Activated CD8-positive, alpha-beta T cell treated with anti-CD3 and anti-CD28 coated beads for 36 hours (primary cell): Measurements from ENCODE around the gene NBDY. TPM values are rescaled to one million over a fixed set of nuclear protein-coding genes. Genes with fewer than 3 reads are reported as not detected.
A peak's percentile ranks its signal among the peaks of the same experiment; 100 is the strongest.

Experiments used
- ATAC-seq: fragments of 200-7000 bp; cut with Tn5 transposase; one replicate; pipeline ENCODE4 v1.10.0; 2021; ENCODE audit warnings: mild to moderate bottlenecking, moderate library complexity
- CTCF ChIA-PET: fragments of 350-600 bp; sonication (Branson Sonifier 250); formaldehyde crosslinking; loops from one replicate; lab custom pipeline; 2021; ENCODE audit warnings: antibody characterized with exemption; lab: Charles Lee
- POLR2A ChIA-PET: fragments of 350-600 bp; sonication (Branson Sonifier 250); formaldehyde crosslinking; loops from one replicate; lab custom pipeline; 2021; ENCODE audit warnings: antibody characterized with exemption; lab: Charles Lee
- DNase-seq: peaks from one replicate; pipeline ENCODE4 v3.0.0-alpha.2; 2020
- H3K27ac Mint-ChIP-seq: one replicate; pipeline ENCODE4 v1.8.0; 2021; ENCODE audit warnings: mild to moderate bottlenecking, mixed read lengths
- H3K27me3 Mint-ChIP-seq: one replicate; pipeline ENCODE4 v1.8.0; 2021; ENCODE audit warnings: mixed read lengths
- H3K36me3 Mint-ChIP-seq: one replicate; pipeline ENCODE4 v1.8.0; 2021; ENCODE audit warnings: low read depth, mixed read lengths
- H3K4me1 Mint-ChIP-seq: one replicate; pipeline ENCODE4 v1.8.0; 2021; ENCODE audit warnings: low read depth, mixed read lengths
- H3K4me3 Mint-ChIP-seq: one replicate; pipeline ENCODE4 v1.8.0; 2021; ENCODE audit warnings: mild to moderate bottlenecking, moderate library complexity, mixed read lengths
- H3K9me3 Mint-ChIP-seq: one replicate; pipeline ENCODE4 v1.8.0; 2021; ENCODE audit warnings: mixed read lengths
- CTCF ChIP-seq: fragments of 200-600 bp; IDR thresholded peaks from one replicate; pipeline ENCODE4 v1.8.0; 2022; ENCODE audit warnings: antibody characterized with exemption, mild to moderate bottlenecking
- intact Hi-C: fragments of 100-400 bp; cut with micrococcal nuclease; formaldehyde crosslinking; loops from one replicate; pipeline ENCODE4 v1.10.0; 2022
- total RNA-seq, 2 experiments: library from RNA; stranded (reverse); gene quantifications; one replicate each; pipeline ENCODE4 v1.2.3, GENCODE V29; 2021

Gene NBDY
- total RNA-seq, 2 experiments from 2014 or later = 31.6 to 36.8 TPM

- ChIA-PET CTCF (no interaction called here), POLR2A (no interaction called here)
- H3K36me3 Mint-ChIP-seq = peaks cover 2% of the 10 kb centered on the region
- ATAC-seq (no peak), DNase-seq (no peak)
- TF ChIP-seq CTCF = no peak
- no peak overlapping the region for H3K27ac Mint-ChIP-seq
- no peaks in the 10 kb centered on the region for H3K9me3 Mint-ChIP-seq
- H3K4me1 Mint-ChIP-seq = peaks cover 28% of the 10 kb centered on the region
- intact Hi-C loops = loop anchor here (10.0 kb wide), 1 partner anchor 50 kb away; no protein-coding TSS in a partner anchor
- no peak overlapping the region for H3K4me3 Mint-ChIP-seq
- H3K27me3 Mint-ChIP-seq = no peaks in the 10 kb centered on the region
Observed at GRCh38 chrX:56794404-56795230, 65.6 kb downstream of the NBDY start.

- CTCF ChIA-PET = no interaction called here
- TF ChIP-seq CTCF = no peak
- Mint-ChIP-seq H3K4me1 (peaks cover 36% of the 10 kb centered on the region), H3K9me3 (no peaks in the 10 kb centered on the region), H3K4me3 (no peak overlapping the region), H3K27me3 (no peaks in the 10 kb centered on the region), H3K27ac (no peak overlapping the region), H3K36me3 (peaks cover 4% of the 10 kb centered on the region)
- intact Hi-C loops = loop anchor here (10.0 kb wide), 1 partner anchor 51 kb away; no protein-coding TSS in a partner anchor
- POLR2A ChIA-PET = no interaction called here
- DNase-seq = no peak
- ATAC-seq = no peak
Observed at GRCh38 chrX:56795309-56795868, 66.3 kb downstream of the NBDY start.

- CTCF ChIA-PET = interaction anchor here (0.6 kb wide), 1 partner anchor 70 kb away, joined by 3 read pairs; no protein-coding TSS in a partner anchor
- H3K4me3 Mint-ChIP-seq = no peak overlapping the region
- no peak overlapping the region for H3K27ac Mint-ChIP-seq
- no peak for TF ChIP-seq CTCF
- DNase-seq (no peak), ATAC-seq (no peak)
- H3K27me3 Mint-ChIP-seq = no peaks in the 10 kb centered on the region
- no peaks in the 10 kb centered on the region for H3K9me3 Mint-ChIP-seq
- intact Hi-C loops = loop anchor here (10.0 kb wide), 1 partner anchor 52 kb away; no protein-coding TSS in a partner anchor
- H3K4me1 Mint-ChIP-seq = peaks cover 48% of the 10 kb centered on the region
- peaks cover 8% of the 10 kb centered on the region for H3K36me3 Mint-ChIP-seq
- POLR2A ChIA-PET = no interaction called here
Observed at GRCh38 chrX:56796641-56797395, 67.8 kb downstream of the NBDY start.

GRCh38 chrX:56797574-56798338 lies 68.7 kb downstream of the NBDY start:
- TF ChIP-seq CTCF = no peak
- Mint-ChIP-seq H3K27ac (peak overlapping the region; percentile 66), H3K27me3 (no peaks in the 10 kb centered on the region), H3K36me3 (peaks cover 6% of the 10 kb centered on the region), H3K4me3 (no peak overlapping the region), H3K9me3 (no peaks in the 10 kb centered on the region), H3K4me1 (peaks cover 42% of the 10 kb centered on the region)
- no peak for DNase-seq
- POLR2A ChIA-PET = no interaction called here
- intact Hi-C loops = loop anchor here (10.0 kb wide), 1 partner anchor 53 kb away; no protein-coding TSS in a partner anchor
- no peak for ATAC-seq
- CTCF ChIA-PET = no interaction called here
